H1 (cell line): ENCODE measurements around the gene TRIOBP. TPM values are rescaled to one million over a fixed set of nuclear protein-coding genes. Genes with fewer than 3 reads are reported as not detected.

Experiments used
- CTCF ChIA-PET: fragments of 300-600 bp; sonication (Branson Sonifier 250); formaldehyde crosslinking; loops from one replicate; lab custom pipeline; 2021; ENCODE audit not compliant: partially characterized antibody; lab: Charles Lee
- POLR2A ChIA-PET: fragments of 300-600 bp; sonication (Branson Sonifier 250); formaldehyde crosslinking; loops from one replicate; lab custom pipeline; 2021; ENCODE audit warnings: inconsistent platforms; ENCODE audit not compliant: partially characterized antibody; lab: Charles Lee
- DNase-seq, 2 experiments: peaks; one replicate each; pipeline versions ENCODE4 v3.0.0 to v3.0.0-alpha.2; 2010 to 2022; ENCODE audit warnings: low spot score in 2 of 2, low read depth in 1 of 2, mixed read lengths in 1 of 2
- FAIRE-seq: peaks from 2 replicates; lab custom pipeline; 2011; peaks lifted over from hg19 to GRCh38; lab: Jason Lieb, UNC
- H2AFZ ChIP-seq: 2 replicates; pipeline ENCODE4 v1.8.1; 2012; ENCODE audit warnings: low read length, inconsistent platforms
- H2AK5ac ChIP-seq: 2 replicates; pipeline ENCODE4 v1.6.1; 2013; ENCODE audit warnings: low read depth, low read length
- H2BK120ac ChIP-seq: replicated peaks from 2 replicates; pipeline ENCODE3; 2013; ENCODE audit warnings: low read depth, low read length, inconsistent platforms
- H2BK12ac ChIP-seq: 2 replicates; pipeline ENCODE4 v1.6.1; 2013; ENCODE audit warnings: low read depth, low read length
- H2BK15ac ChIP-seq: 2 replicates; pipeline ENCODE4 v1.6.1; 2013; ENCODE audit warnings: low read length
- H2BK20ac ChIP-seq: 2 replicates; pipeline ENCODE4 v1.6.1; 2013; ENCODE audit warnings: low read length
- H2BK5ac ChIP-seq: 2 replicates; pipeline ENCODE4 v1.6.1; 2013; ENCODE audit warnings: low read depth, low read length
- H3K14ac ChIP-seq: 2 replicates; pipeline ENCODE4 v1.6.1; 2013; ENCODE audit warnings: inconsistent platforms; ENCODE audit not compliant: insufficient read length
- H3K18ac ChIP-seq: 2 replicates; pipeline ENCODE4 v1.6.1; 2013; ENCODE audit warnings: low read length; ENCODE audit errors: extremely low read depth
- H3K23ac ChIP-seq: 2 replicates; pipeline ENCODE4 v1.6.1; 2013; ENCODE audit warnings: inconsistent platforms; ENCODE audit not compliant: insufficient read length
- H3K23me2 ChIP-seq: 2 replicates; pipeline ENCODE4 v1.6.1; 2013; ENCODE audit warnings: low read depth, low read length
- H3K27ac ChIP-seq: 2 replicates; pipeline ENCODE4 v1.6.1; 2011; ENCODE audit warnings: low read depth, low read length, inconsistent platforms
- H3K27me3 ChIP-seq, 4 experiments: replicated peaks in 1 of 4; 1 replicate in 1 of 4; 2 replicates in 3 of 4; pipeline versions ENCODE4 v1.6.1 to v1.8.1; 2011 to 2013; ENCODE audit warnings: low read length in 3 of 4, mild to moderate bottlenecking in 3 of 4, inconsistent platforms in 2 of 4, mixed read lengths in 2 of 4, moderate library complexity in 1 of 4; ENCODE audit not compliant: control insufficient read depth in 3 of 4, insufficient read depth in 3 of 4; ENCODE audit errors: extremely low read depth in 1 of 4
- H3K36me3 ChIP-seq, 4 experiments: 2 replicates each; pipeline versions ENCODE4 v1.6.1 to v1.8.1; 2011 to 2013; ENCODE audit warnings: mild to moderate bottlenecking in 4 of 4, low read length in 3 of 4, moderate library complexity in 2 of 4, control low read depth in 1 of 4, inconsistent platforms in 1 of 4; ENCODE audit not compliant: insufficient read depth in 4 of 4, control insufficient read depth in 2 of 4
- H3K4ac ChIP-seq: replicated peaks from 2 replicates; pipeline ENCODE3; 2013; ENCODE audit warnings: low read length, low read depth, mixed read lengths, inconsistent platforms; ENCODE audit not compliant: insufficient read length
- H3K4me1 ChIP-seq, 4 experiments: replicated peaks in 1 of 4; 1 replicate in 1 of 4; 2 replicates in 3 of 4; pipeline versions ENCODE4 v1.6.1 to v1.8.1; 2011 to 2013; ENCODE audit warnings: low read length in 3 of 4, inconsistent platforms in 2 of 4, mixed read lengths in 1 of 4; ENCODE audit not compliant: insufficient read depth in 4 of 4, control insufficient read depth in 3 of 4
- H3K4me2 ChIP-seq, 2 experiments: 2 replicates each; pipeline versions ENCODE4 v1.6.1 to v1.8.1; 2011 to 2013; ENCODE audit warnings: low read depth in 2 of 2, low read length in 2 of 2, control low read depth in 1 of 2, inconsistent platforms in 1 of 2, mild to moderate bottlenecking in 1 of 2; ENCODE audit not compliant: insufficient read depth in 1 of 2
- H3K4me3 ChIP-seq, 4 experiments: fragments of 200-600, 300-600 bp in 1 of 4; sonication (generic), shearing (Covaris generic), sonication (Bioruptor Twin) in 1 of 4; 2 replicates each; pipeline versions ENCODE4 v1.5.1 to v1.8.1; 2011 to 2016; ENCODE audit warnings: low read length in 4 of 4, low read depth in 3 of 4, control low read depth in 2 of 4, inconsistent platforms in 2 of 4, mild to moderate bottlenecking in 2 of 4, mixed read lengths in 1 of 4, moderate library complexity in 1 of 4; ENCODE audit not compliant: insufficient read depth in 2 of 4; ENCODE audit errors: extremely low read depth in 1 of 4
- H3K56ac ChIP-seq: replicated peaks from 2 replicates; pipeline ENCODE3; 2013; ENCODE audit warnings: low read depth, mild to moderate bottlenecking, mixed read lengths, low read length, inconsistent platforms; ENCODE audit not compliant: insufficient read length
- H3K79me1 ChIP-seq: 2 replicates; pipeline ENCODE4 v1.6.1; 2013; ENCODE audit warnings: low read depth, low read length, control low read depth
- H3K79me2 ChIP-seq, 2 experiments: 2 replicates each; pipeline versions ENCODE4 v1.6.1 to v1.8.1; 2012 to 2013; ENCODE audit warnings: low read length in 2 of 2, mild to moderate bottlenecking in 2 of 2, inconsistent platforms in 1 of 2; ENCODE audit not compliant: insufficient read depth in 2 of 2, control insufficient read depth in 1 of 2
- H3K9ac ChIP-seq, 4 experiments: replicated peaks in 1 of 4; 1 replicate in 1 of 4; 2 replicates in 3 of 4; pipeline versions ENCODE4 v1.6.1 to v1.8.1; 2011 to 2013; ENCODE audit warnings: low read depth in 3 of 4, low read length in 3 of 4, control low read depth in 2 of 4, mild to moderate bottlenecking in 2 of 4, moderate library complexity in 2 of 4, inconsistent platforms in 1 of 4; ENCODE audit errors: extremely low read depth in 1 of 4
- H3K9me3 ChIP-seq, 2 experiments: 2 replicates each; pipeline versions ENCODE4 v1.6.1 to v1.8.1; 2012 to 2013; ENCODE audit warnings: mild to moderate bottlenecking in 2 of 2, moderate library complexity in 2 of 2, control low read depth in 1 of 2, inconsistent platforms in 1 of 2, low read depth in 1 of 2, low read length in 1 of 2, mixed read lengths in 1 of 2; ENCODE audit not compliant: insufficient read depth in 2 of 2
- H4K20me1 ChIP-seq, 2 experiments: replicated peaks in 1 of 2; 2 replicates each; pipeline versions ENCODE3 to v1.8.1; 2011 to 2013; ENCODE audit warnings: inconsistent platforms in 2 of 2, low read length in 2 of 2, mild to moderate bottlenecking in 1 of 2; ENCODE audit not compliant: insufficient read depth in 2 of 2, control insufficient read depth in 1 of 2
- H4K5ac ChIP-seq: 2 replicates; pipeline ENCODE4 v1.6.1; 2013; ENCODE audit warnings: low read length, low read depth, mixed read lengths, inconsistent platforms; ENCODE audit not compliant: insufficient read length
- H4K8ac ChIP-seq: 2 replicates; pipeline ENCODE4 v1.8.0; 2013; ENCODE audit warnings: mild to moderate bottlenecking, moderate library complexity, low read length, inconsistent platforms; ENCODE audit not compliant: insufficient read depth; ENCODE audit errors: extremely low read depth
- H4K91ac ChIP-seq: replicated peaks from 2 replicates; pipeline ENCODE3; 2013; ENCODE audit warnings: low read length, mixed read lengths, inconsistent platforms; ENCODE audit not compliant: insufficient read length
- ATF2 ChIP-seq: IDR thresholded peaks from 2 replicates; pipeline ENCODE4 v1.6.1; 2012; ENCODE audit warnings: low read length, inconsistent platforms
- WGBS, 2 experiments: shearing (Covaris generic) in 1 of 2; methylation state at CpG; one replicate each; pipeline versions ENCODE4 v1.1.6 to v1.1.7; 2013 to 2015; ENCODE audit warnings: low lambda C conversion rate in 2 of 2, mixed read lengths in 2 of 2, inconsistent platforms in 1 of 2, low coverage in 1 of 2, missing lambda C conversion rate in 1 of 2; ENCODE audit not compliant: insufficient replicate concordance in 2 of 2, insufficient coverage in 1 of 2, insufficient read length in 1 of 2; ENCODE audit errors: extremely low coverage in 1 of 2, missing lambda C conversion rate in 1 of 2; 5-methylcytosine and 5-hydroxymethylcytosine counted together
- polyA plus RNA-seq, 7 experiments: library from polyadenylated mRNA; depleted of rRNA in 3 of 7; stranded (reverse) in 5 of 7; unstranded in 2 of 7; fragments of >200 nt in 5 of 7; fragments of 200-250 nt in 2 of 7; gene quantifications; 1 replicate in 5 of 7; 2 replicates in 1 of 7; 4 replicates in 1 of 7; pipeline versions ENCODE4 v1.2.1 to v1.2.3, GENCODE V29; 2011 to 2013; ENCODE audit warnings: missing spikeins in 2 of 7, mixed read lengths in 2 of 7
- total RNA-seq: library from RNA; stranded (reverse); fragmentation: NEBNext Ultra II Directional; extraction: Animal tissue kit (Norgen Biotek cat#: 25700); gene quantifications from 2 replicates; pipeline ENCODE4 v1.2.1, GENCODE V29; 2021

Gene TRIOBP
- total and polyA plus RNA-seq, 2 of the 8 experiments (the other 6 are each of a cell fraction or from before 2014, with no cell fraction given) = 18.2 to 27.3 TPM

DNA sequence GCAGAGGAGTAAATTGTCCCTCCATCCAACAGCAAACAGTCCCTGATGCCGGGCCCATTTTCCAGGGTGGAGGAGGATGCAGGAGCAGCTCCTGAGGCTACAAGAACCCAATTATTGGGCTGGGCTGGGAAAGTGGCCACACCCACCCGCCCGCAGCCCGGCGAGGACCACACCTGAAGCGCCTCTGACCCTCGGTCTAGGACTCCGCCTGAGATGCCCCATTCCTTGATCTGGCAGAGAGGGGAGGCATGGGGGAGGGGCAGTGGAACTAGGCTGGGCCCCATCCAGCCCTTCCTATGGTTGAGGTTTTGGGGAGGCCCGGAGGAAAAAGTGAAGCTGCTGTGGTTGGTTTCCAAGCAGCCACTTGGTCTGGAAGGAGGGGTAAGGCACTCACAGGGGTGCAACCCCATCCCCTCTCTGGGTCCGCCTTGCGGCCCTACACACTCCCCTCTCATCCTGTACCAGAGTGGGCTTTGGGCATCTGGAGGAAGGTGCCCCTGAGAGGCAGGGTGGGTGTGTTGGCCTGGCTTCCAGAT lies 23.9 kb upstream of the TRIOBP start:
- H3K4me3 ChIP-seq = no peak overlapping the region
- H2BK5ac ChIP-seq = no peak overlapping the region
- H3K27ac ChIP-seq = no peak overlapping the region
- no peak for DNase-seq
- peaks cover 0 to 19% (median 13%) of the 10 kb centered on the region in 4 experiments; a peak in 6 of 7 replicates for H3K4me1 ChIP-seq
- H3K36me3 ChIP-seq = no peaks in the 10 kb centered on the region
- 0 out of 4 replicates have a peak, but pooled peaks cover 0 to 2% of the 10 kb centered on the region in 2 experiments for H3K79me2 ChIP-seq
- no peak overlapping the region for H2BK12ac ChIP-seq
- H3K79me1 ChIP-seq = no peaks in the 10 kb centered on the region
- H4K91ac ChIP-seq = no peak overlapping the region
- H4K8ac ChIP-seq = no peak overlapping the region
- H3K9ac ChIP-seq = no peak overlapping the region
- WGBS, 2 experiments = 78% methylated on average over 7 of the region's 11 CpGs; no CpG with 5 or more reads in 1 of the 2 experiments
- H2AK5ac ChIP-seq = no peak overlapping the region
- CTCF ChIA-PET = interaction anchor here (1.4 to 16.3 kb wide), 6 partner anchors 9 to 77 kb away, joined by 3 to 261 read pairs (median 12); partner anchors contain the start of genes PDXP and SH3BP1
- H4K20me1 ChIP-seq = peaks cover 0 to 1% of the 10 kb centered on the region in 2 experiments
- H3K27me3 ChIP-seq = peaks cover 0 to 2% (median 0%) of the 10 kb centered on the region in 4 experiments; a peak in 1 of 7 replicates
- no peaks in the 10 kb centered on the region for H3K9me3 ChIP-seq
- H3K18ac ChIP-seq = no peak overlapping the region; the same call in 1 of the 2 replicates
- FAIRE-seq = no peak
- no peak overlapping the region for H3K56ac ChIP-seq
- POLR2A ChIA-PET = interaction anchor here (1.6 to 3.5 kb wide), 3 partner anchors 8 to 14 kb away, joined by 9 to 17 read pairs (median 16); partner anchors contain the start of gene PDXP
- peak overlapping the region; percentile 81; the same call in 1 of the 2 replicates for H2BK15ac ChIP-seq
- peaks cover 2% of the 10 kb centered on the region; the same call in 1 of the 2 replicates for H3K23me2 ChIP-seq
- no peak for TF ChIP-seq ATF2
- no peak overlapping the region; the same call in 1 of the 2 replicates for H2BK20ac ChIP-seq
- no peak overlapping the region for H2BK120ac ChIP-seq
- H3K23ac ChIP-seq = no peak overlapping the region
- no peak overlapping the region for H3K4ac ChIP-seq
- H3K14ac ChIP-seq = no peak overlapping the region
- H4K5ac ChIP-seq = no peak overlapping the region
- no peak overlapping the region for H3K4me2 ChIP-seq
- no peak overlapping the region for H2AFZ ChIP-seq
